Epithelial cell of esophagus (primary cell): Measurements from ENCODE around the gene PRKAR2A.
A peak's percentile ranks its signal among the peaks of the same experiment; 100 is the strongest.

Experiments used
- DNase-seq: peaks from one replicate; pipeline ENCODE4 v3.0.0; 2010; ENCODE audit warnings: low read depth
- H3K4me3 ChIP-seq: 2 replicates; pipeline ENCODE4 v1.5.1; 2011; ENCODE audit warnings: mild to moderate bottlenecking, low read length, control low read depth
- TF ChIP-seq, protein P1 (sequence below): IDR thresholded peaks from 2 replicates; pipeline ENCODE4 v1.5.1; 2011; ENCODE audit warnings: low read depth, mild to moderate bottlenecking, low read length, control low read depth, inconsistent platforms; ENCODE audit not compliant: insufficient read depth; ENCODE audit errors: missing control alignments

PRKAR2A gene

DNA sequence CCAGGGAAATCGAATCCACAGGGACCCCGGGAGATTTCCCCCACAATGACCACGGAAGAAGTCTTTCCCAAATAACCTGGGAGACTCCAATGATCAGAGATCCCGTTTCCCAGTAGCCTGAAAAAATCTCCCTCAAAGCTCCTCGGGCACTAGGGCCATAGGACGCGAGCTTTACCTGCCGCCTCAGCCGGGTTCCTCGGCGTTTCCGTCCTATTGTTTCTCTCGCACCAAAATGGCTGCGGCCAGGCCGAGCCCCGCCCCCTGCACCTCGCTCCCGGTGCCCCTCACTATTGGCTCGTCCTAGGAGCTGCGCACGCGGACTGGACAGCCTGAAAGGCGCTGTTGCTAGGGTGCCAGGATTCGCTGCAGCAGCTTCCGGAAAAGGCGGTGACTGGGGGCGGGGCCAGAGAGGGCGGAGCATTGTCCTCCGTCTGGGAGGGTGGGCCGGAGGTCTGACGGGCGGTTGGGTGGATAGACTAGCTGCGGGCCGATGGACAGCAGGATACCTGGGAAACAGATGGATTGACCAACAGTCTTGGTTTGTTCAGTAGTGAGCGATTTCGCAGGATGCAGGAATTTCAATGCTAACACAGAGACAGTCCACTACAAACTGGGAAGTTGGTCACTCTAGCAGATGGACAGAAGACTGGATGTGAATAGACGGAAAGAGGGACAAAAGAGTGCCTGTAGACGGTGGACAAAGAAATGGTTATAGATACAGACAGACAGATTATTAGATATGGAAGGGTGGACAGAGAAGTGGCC, 130.5 kb downstream of the PRKAR2A start, which contains the start of gene IP6K2:
Gene IP6K2 (minus strand): TSS at position 240 of the 765 bp plus-strand sequence. CDS start 21,930 bp downstream, outside the sequence.
- peak within 1 kb of the TSS; percentile 100 for H3K4me3 ChIP-seq
- TF ChIP-seq, protein P1, sequence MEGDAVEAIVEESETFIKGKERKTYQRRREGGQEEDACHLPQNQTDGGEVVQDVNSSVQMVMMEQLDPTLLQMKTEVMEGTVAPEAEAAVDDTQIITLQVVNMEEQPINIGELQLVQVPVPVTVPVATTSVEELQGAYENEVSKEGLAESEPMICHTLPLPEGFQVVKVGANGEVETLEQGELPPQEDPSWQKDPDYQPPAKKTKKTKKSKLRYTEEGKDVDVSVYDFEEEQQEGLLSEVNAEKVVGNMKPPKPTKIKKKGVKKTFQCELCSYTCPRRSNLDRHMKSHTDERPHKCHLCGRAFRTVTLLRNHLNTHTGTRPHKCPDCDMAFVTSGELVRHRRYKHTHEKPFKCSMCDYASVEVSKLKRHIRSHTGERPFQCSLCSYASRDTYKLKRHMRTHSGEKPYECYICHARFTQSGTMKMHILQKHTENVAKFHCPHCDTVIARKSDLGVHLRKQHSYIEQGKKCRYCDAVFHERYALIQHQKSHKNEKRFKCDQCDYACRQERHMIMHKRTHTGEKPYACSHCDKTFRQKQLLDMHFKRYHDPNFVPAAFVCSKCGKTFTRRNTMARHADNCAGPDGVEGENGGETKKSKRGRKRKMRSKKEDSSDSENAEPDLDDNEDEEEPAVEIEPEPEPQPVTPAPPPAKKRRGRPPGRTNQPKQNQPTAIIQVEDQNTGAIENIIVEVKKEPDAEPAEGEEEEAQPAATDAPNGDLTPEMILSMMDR = no peak
- DNase-seq = peak; percentile 98

DNA sequence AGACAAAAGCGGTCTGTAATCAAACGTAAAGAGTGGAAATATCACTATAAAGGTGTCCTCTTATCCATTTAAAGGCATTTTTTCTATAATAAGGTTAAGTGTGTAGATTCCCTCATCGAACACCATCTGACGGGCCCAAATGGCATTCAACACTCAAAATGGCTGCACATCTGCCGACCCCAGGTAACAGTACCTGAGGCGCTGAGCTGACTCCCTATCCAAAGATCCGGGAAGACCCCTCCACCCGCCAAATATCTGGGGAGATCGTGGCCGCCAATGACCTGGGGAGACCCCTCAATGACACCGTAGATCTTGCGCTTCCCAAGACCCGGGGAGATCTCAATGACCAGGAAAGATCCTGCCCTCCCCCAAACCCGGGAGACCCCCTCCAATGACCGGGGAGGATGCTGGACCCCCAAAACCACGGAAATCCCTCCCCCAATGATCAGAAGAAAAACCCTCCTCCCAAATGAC, 131.1 kb downstream of the PRKAR2A start:
- TF ChIP-seq, protein P1 = no peak
- no peak for DNase-seq
- H3K4me3 ChIP-seq = peak overlapping the region; percentile 100

DNA sequence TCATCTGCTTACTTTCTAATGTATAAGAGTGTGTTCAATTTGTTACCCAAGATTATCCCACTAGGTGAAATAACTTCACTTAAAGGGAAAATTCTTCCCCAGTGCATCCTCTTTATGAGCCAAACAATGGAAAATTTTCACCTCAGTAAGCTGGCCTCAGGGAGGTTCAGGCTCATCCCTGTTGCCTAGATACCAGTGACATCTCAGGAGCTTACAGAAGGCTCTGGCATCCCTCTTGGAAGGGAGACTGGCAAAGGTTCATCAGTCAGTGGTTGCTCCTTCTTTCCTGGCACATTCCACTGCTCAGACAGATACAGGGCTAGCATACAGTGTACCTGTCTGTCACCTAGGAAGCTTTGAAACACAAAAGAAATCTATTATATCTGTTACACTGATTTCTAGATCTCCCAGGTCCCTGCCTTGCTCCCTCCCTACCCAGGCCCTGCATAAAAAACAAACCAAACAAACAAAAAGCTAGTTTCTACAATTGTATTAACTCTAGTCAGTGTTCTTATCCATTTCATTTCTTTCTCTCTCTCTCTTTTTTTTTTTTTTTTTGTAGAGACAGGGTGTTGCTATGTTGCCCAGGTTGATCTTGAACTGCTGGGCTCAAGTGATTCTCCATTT, 132.4 kb downstream of the PRKAR2A start:
- H3K4me3 ChIP-seq = peak overlapping the region; percentile 100
- TF ChIP-seq, protein P1 = no peak
- peak; percentile 66 for DNase-seq

DNA sequence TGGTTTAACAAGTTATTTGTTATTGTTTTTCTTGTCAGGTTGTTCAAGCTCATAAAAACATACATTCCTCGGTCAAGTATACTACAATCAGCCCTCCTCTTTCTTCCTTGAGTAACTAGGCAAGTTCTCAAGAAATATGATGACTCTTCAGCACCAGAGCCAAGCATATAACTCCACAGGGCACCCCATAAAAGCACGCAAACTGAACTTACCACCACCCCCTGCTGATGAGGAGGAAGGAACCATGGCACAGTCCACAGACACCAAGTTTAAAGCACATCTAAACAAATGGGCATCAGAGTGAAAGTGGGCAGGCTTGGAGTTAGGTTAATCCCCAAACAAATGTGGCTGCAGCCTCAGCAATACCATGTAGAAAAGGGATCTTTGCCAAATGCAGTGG, 135.9 kb downstream of the PRKAR2A start:
- TF ChIP-seq, protein P1 = no peak
- DNase-seq = no peak
- H3K4me3 ChIP-seq = no peak overlapping the region

DNA sequence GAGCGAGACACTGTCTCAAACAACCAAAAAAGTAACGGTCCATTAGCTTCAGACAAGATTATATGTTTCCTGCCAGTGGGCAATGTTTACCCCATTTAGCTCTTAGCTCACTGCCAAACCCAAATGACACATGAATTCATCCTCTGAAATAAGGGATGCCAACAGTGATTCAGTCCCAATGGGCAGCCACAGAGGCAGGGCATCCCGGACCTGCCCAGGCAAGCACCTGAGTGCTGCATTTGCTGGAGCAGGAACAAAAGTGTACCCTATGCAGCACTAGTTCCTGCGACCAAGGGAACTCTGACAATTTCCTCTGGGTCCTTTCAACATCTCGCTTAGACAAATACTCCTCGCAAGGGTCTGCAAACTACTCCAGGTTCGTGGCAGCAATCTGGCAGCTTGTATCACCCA, 138.6 kb downstream of the PRKAR2A start:
- TF ChIP-seq, protein P1 = no peak
- no peak overlapping the region for H3K4me3 ChIP-seq
- DNase-seq = peak; percentile 97

DNA sequence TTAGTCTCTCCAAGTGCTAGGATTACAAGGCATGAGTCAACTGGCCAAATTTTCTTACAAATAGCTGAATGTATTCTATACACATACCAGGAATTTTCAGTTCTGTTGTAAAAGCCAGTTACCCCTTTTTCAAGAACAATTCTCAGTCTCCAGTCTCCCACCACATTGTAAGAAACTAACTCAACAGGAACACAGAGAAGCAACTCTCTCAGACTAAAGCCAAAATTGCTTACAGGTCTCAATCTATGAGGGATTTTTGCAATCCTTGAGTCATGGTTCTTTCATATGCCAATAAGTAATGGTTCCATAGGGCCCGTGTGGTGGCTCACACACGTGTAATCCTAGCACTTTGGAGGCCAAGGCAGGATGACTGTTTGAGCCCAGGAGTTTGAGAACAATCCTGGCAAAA, 139.2 kb downstream of the PRKAR2A start:
- H3K4me3 ChIP-seq = no peak overlapping the region
- peak; percentile 88 for DNase-seq
- TF ChIP-seq, protein P1 = no peak

DNA sequence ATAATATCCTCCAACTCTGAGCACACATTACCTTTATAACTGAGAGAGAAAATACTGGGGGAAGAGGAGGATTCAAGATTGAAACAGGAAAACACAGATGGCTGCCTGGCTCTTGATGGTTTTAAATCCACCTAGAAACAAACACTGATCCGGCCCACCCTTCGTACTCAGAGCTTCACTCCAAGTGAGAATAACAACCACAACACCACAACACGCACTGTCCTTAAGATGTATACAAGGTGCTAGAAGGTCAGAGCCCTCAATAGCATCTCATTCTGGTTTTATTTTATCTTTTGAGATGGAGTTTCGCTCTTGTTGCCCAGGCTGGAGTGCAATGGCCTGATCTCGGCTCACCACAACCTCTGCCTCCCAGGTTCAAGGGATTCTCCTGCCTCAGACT, 140.5 kb downstream of the PRKAR2A start:
- no peak for DNase-seq
- TF ChIP-seq, protein P1 = no peak
- no peak overlapping the region for H3K4me3 ChIP-seq
